DOHH2 (cell line): ENCODE results near the gene EIF6.

Experiments
- H3F3A ChIP-seq: fragments of 200-600 bp; sonication (generic), shearing (Covaris generic); 2 replicates; pipeline ENCODE4 v1.6.0; 2016; ENCODE audit warnings: antibody characterized with exemption, mild to moderate bottlenecking; ENCODE audit not compliant: control insufficient read depth, insufficient read depth
- H3K27ac ChIP-seq: fragments of 200-600 bp; sonication (generic); 2 replicates; pipeline ENCODE4 v1.5.1; 2014; ENCODE audit warnings: low read depth, mild to moderate bottlenecking, low read length, moderate library complexity
- H3K27me3 ChIP-seq: fragments of 200-600 bp; sonication (generic); 2 replicates; pipeline ENCODE4 v1.6.1; 2014; ENCODE audit warnings: mild to moderate bottlenecking, low read length, mixed read lengths; ENCODE audit not compliant: control insufficient read depth
- H3K36me3 ChIP-seq: fragments of 200-600 bp; sonication (generic); 2 replicates; pipeline ENCODE4 v1.6.1; 2014; ENCODE audit warnings: mild to moderate bottlenecking, low read length, moderate library complexity, mixed read lengths; ENCODE audit not compliant: control insufficient read depth
- H3K4me1 ChIP-seq: fragments of 200-600 bp; sonication (generic); 2 replicates; pipeline ENCODE4 v1.6.1; 2014; ENCODE audit warnings: mild to moderate bottlenecking, low read length, mixed read lengths; ENCODE audit not compliant: control insufficient read depth
- H3K4me2 ChIP-seq: fragments of 200-600 bp; sonication (generic); 2 replicates; pipeline ENCODE4 v1.6.0; 2014; ENCODE audit warnings: mild to moderate bottlenecking, low read length, moderate library complexity
- H3K4me3 ChIP-seq: fragments of 200-600 bp; sonication (generic); 2 replicates; pipeline ENCODE4 v1.5.1; 2014; ENCODE audit warnings: mild to moderate bottlenecking, low read length, mixed read lengths
- H3K79me2 ChIP-seq: fragments of 200-600 bp; sonication (generic); 2 replicates; pipeline ENCODE4 v1.6.1; 2014; ENCODE audit warnings: mild to moderate bottlenecking, low read length, mixed read lengths; ENCODE audit not compliant: control insufficient read depth
- H3K9me2 ChIP-seq: fragments of 200-600 bp; sonication (generic); replicated peaks from 2 replicates; pipeline ENCODE4 v1.6.1; 2014; ENCODE audit warnings: mild to moderate bottlenecking, low read length, mixed read lengths; ENCODE audit not compliant: control insufficient read depth
- H3K9me3 ChIP-seq: fragments of 200-600 bp; sonication (generic); 2 replicates; pipeline ENCODE4 v1.6.1; 2014; ENCODE audit warnings: antibody characterized with exemption, low read length, mixed read lengths; ENCODE audit not compliant: control insufficient read depth, insufficient read depth
- H4K20me1 ChIP-seq: fragments of 200-600 bp; sonication (generic); 2 replicates; pipeline ENCODE4 v1.6.0; 2014; ENCODE audit warnings: low read depth, mild to moderate bottlenecking, antibody characterized with exemption, low read length, moderate library complexity; ENCODE audit not compliant: control insufficient read depth, insufficient read depth
- EZH2phosphoT487 ChIP-seq: fragments of 200-600 bp; sonication (generic); IDR thresholded peaks from 2 replicates; pipeline ENCODE4 v1.6.1; 2017; ENCODE audit warnings: borderline replicate concordance, mild to moderate bottlenecking, antibody characterized with exemption, low read length, moderate library complexity, mixed read lengths
- TF ChIP-seq, protein P1 (sequence below): fragments of 200-600 bp; sonication (generic); IDR thresholded peaks from one replicate; pipeline ENCODE4 v1.5.1; 2014; ENCODE audit warnings: antibody characterized with exemption, mild to moderate bottlenecking, low read depth, low read length; ENCODE audit not compliant: poor library complexity, severe bottlenecking

EIF6 gene

DNA sequence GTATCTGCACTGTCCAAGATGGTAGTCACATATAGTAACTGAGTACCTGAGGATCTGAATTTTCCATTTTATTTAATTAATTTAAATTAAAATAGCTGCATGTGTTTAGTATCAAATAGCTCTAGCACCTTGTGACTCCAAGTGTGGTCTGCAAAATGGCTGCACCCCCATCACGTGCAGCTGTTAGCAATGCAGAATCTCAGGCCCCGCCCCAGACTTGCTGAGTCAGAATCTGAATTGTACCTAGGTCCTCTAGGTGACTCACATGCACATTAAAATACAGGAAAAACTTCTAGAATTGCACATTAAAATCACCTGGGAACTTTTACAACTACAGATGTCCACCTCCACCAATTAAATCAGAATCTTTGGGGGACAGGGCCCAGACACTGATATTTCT, 26.8 kb upstream of the EIF6 start:
- Histone ChIP-seq H3K4me1 (no peaks in the 10 kb centered on the region), H3K9me3 (no peaks in the 10 kb centered on the region), H3K4me3 (no peak overlapping the region), H4K20me1 (no peaks in the 10 kb centered on the region), H3K9me2 (no peaks in the 10 kb centered on the region), H3K4me2 (no peak overlapping the region), H3K36me3 (peaks cover 12% of the 10 kb centered on the region), H3K27me3 (no peaks in the 10 kb centered on the region), H3F3A (no peaks in the 10 kb centered on the region), H3K79me2 (no peaks in the 10 kb centered on the region), H3K27ac (no peak overlapping the region)
- no peak for TF ChIP-seq EZH2phosphoT487
- TF ChIP-seq, protein P1, sequence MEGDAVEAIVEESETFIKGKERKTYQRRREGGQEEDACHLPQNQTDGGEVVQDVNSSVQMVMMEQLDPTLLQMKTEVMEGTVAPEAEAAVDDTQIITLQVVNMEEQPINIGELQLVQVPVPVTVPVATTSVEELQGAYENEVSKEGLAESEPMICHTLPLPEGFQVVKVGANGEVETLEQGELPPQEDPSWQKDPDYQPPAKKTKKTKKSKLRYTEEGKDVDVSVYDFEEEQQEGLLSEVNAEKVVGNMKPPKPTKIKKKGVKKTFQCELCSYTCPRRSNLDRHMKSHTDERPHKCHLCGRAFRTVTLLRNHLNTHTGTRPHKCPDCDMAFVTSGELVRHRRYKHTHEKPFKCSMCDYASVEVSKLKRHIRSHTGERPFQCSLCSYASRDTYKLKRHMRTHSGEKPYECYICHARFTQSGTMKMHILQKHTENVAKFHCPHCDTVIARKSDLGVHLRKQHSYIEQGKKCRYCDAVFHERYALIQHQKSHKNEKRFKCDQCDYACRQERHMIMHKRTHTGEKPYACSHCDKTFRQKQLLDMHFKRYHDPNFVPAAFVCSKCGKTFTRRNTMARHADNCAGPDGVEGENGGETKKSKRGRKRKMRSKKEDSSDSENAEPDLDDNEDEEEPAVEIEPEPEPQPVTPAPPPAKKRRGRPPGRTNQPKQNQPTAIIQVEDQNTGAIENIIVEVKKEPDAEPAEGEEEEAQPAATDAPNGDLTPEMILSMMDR, result no peak

DNA sequence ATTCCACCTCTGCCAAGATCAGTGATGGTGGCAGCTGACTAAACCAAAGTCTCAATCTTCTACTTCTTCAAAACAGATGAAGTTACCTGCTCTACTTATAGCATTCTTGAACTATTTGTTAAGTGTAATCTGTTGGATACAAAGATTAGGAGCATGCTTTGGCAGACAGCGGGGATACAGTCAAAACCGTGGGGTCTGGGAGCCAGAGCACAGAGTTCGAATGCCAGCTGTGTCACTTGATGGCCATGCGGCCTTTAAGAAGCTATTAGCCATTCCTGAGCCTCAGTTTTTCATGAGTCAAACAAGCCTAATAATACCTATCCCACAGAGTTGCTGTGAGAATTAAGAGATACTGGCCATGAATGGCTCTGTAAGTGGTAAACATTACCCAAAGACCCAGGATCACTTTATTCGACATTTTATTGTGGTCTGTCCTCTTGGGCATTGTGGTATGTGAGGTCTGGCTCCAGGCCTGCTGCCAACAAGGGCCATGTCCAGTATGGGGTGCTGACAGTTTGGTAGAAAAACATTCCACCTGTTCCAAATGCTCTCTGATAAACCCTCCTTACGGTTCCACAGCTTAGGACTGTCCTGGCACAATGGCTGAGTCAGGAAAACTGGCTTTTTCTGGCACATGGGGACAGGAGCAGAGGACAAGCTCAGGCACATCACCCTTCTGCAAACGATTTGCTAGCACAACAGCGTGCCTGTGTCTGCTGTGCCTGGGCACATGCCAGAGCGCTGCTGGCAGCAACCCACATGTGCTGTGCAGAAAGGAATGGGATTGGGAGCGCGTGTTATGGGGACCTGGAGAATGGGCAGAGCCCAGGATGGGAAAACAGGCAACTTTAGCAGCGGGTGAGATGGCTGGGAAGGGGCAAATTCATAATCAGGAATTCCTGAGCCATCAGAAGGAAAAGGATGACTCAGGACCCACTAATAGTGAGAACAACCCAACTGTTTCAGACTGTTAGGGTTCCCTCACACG, 23.4 kb upstream of the EIF6 start:
- no peak overlapping the region for H3K27ac ChIP-seq
- H3K4me1 ChIP-seq, result peaks cover 7% of the 10 kb centered on the region; the same call in 1 of the 2 replicates
- no peak overlapping the region for H3K4me2 ChIP-seq

DNA sequence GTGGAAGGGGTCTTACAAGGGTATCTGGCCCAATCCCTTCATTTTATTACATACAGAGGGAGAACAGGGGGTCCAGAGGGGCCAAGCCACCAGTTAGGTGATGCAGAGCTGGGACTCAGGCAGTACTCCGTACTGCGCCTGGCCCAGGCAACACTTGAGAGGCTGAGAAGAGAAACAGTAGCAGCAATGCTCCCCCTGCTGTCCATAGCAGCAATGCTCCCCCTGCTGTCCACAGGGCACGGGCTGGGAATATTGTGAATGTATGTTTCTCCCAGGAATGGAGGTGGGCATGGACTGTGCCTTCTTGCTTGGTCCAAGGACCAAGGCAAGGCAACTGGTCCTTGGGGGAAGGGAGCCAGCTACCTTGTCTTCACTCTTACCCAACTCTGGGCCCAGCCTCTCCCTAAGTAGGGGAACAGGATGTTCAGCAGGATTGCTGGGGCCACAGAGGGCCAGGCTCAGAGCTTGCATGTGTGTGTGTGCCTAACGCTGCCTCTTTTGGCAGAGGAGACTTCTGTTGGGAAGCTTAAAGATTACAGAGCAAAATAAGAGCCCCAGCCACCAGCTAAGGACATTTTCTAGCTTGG, 22.5 kb upstream of the EIF6 start:
- Histone ChIP-seq H3K36me3 (peaks cover 4% of the 10 kb centered on the region; the same call in 1 of the 2 replicates), H3K4me3 (no peak overlapping the region), H3F3A (no peaks in the 10 kb centered on the region), H4K20me1 (no peaks in the 10 kb centered on the region), H3K79me2 (no peaks in the 10 kb centered on the region), H3K4me1 (peaks cover 7% of the 10 kb centered on the region; the same call in 1 of the 2 replicates), H3K9me2 (no peaks in the 10 kb centered on the region), H3K27me3 (no peaks in the 10 kb centered on the region), H3K9me3 (no peaks in the 10 kb centered on the region), H3K27ac (no peak overlapping the region), H3K4me2 (no peak overlapping the region)
- TF ChIP-seq, protein P1, result peak; percentile 83
- no peak for TF ChIP-seq EZH2phosphoT487

More for the DNA sequence above, 23.4 kb upstream of the EIF6 start:
- TF ChIP-seq, protein P1, result no peak
- no peak for TF ChIP-seq EZH2phosphoT487
- H4K20me1 ChIP-seq, result no peaks in the 10 kb centered on the region
- H3K4me3 ChIP-seq, result no peak overlapping the region
- no peaks in the 10 kb centered on the region for H3K9me2 ChIP-seq
- H3K9me3 ChIP-seq, result no peaks in the 10 kb centered on the region
- H3F3A ChIP-seq, result no peaks in the 10 kb centered on the region
- H3K36me3 ChIP-seq, result peaks cover 8% of the 10 kb centered on the region; the same call in 1 of the 2 replicates
- H3K79me2 ChIP-seq, result no peaks in the 10 kb centered on the region
- no peaks in the 10 kb centered on the region for H3K27me3 ChIP-seq
